DMS79 (cell line): ENCODE measurements around the gene ICAM5.

Experiments used
- DNase-seq: peaks from one replicate; lab custom pipeline; 2025; lab: John Stamatoyannopoulos, UW

ICAM5 gene

DNA sequence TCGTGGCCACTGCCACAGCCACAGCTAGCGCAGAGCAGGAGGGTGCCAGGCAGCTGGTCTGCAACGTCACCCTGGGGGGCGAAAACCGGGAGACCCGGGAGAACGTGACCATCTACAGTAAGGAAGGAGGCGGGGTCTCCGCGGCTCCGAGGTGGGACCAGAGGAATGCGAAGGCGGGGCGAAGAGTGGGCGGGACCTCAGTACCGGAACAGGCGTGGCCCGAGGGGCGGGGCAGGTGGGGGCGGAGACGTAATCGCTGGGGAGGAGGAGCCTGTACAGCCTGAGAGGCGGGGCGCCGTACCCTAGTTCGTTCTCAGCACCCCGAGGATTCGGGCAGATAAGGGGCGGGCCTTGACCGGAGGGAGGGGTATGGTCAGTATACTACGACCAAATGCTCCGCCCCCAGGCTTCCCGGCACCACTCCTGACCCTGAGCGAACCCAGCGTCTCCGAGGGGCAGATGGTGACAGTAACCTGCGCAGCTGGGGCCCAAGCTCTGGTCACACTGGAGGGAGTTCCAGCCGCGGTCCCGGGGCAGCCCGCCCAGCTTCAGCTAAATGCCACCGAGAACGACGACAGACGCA, 2.5 kb downstream of the ICAM5 start:
- DNase-seq, result no peak

- no peak for DNase-seq
Measured at GRCh38 chr19:10292789-10293636, 3.3 kb downstream of the ICAM5 start.

- no peak for DNase-seq
Measured at GRCh38 chr19:10293637-10294367, 4.0 kb downstream of the ICAM5 start.

- DNase-seq, result no peak
Measured at GRCh38 chr19:10294368-10294697, 4.6 kb downstream of the ICAM5 start.

- no peak for DNase-seq
Measured at GRCh38 chr19:10295305-10295846, 5.6 kb downstream of the ICAM5 start.

DNA sequence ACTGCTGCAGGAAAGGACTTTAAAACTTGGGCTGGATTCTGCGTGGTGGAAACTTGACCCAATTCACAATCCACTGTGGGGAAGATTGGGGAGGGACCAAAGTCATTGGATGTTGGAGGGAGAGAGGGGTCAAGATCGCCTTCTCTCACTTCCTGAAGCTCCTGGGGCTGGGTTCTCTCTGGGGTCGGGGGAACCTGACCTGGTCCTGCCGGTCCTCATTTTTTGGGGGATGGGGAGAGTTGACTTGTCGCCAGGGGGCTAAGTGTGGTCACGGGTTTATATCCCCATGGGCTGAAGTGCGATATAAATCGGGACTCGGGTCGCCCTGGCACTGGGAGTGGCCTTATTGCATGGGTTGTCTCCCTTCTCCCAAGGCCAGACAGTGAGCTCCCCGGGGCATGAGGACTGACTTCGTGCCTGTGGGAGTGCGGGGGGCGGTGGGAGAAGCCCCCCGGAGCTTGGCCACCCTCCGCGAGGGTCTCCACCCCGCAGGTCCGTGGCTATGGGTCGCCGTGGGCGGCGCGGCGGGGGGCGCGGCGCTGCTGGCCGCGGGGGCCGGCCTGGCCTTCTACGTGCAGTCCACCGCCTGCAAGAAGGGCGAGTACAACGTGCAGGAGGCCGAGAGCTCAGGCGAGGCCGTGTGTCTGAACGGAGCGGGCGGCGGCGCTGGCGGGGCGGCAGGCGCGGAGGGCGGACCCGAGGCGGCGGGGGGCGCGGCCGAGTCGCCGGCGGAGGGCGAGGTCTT, 6.3 kb downstream of the ICAM5 start:
- no peak for DNase-seq

DNA sequence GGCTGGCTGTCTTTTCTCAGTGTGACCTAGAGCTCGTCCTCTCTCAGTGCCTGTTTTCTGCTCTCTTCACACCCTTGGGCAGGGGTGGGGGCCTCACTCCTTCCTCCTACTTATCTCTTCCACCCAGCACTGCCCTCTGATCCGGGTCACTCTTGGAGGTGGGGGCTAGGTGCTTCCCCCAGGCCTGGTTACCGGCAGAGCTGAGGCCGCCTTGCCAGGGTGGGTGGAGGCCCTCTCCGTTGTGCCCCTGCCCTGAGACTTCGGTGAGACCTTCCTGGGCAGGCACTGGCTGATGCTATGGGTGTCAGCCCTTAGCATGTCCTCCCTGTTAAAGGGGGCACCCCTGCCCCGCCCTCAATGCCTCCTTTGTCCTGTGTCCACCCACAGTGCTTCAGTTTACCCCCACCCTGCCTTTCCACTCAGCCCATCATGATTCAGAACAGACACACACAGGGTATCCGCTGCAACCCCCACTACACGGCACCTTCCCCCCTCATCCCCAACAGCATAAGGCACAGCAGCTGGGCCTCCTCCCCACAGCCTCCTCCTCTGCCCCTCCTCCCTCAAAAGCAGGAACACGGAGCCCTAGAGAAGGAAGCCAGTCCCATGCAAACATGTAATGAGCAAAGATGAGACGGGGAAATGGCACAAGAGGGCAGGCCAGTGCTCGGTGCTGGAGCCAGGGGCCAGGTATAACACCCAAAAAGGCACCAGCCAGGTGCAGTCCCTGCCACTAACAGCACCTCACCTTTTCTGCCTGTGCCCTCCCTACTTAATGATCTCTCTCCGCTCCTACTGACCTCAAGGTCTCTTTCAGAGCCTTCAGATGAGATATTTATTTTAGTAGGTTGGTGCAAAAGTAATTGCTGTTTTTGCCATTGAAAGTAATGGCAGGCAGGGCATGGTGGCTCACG, 10.1 kb downstream of the ICAM5 start:
- no peak for DNase-seq

- DNase-seq, result no peak
Measured at GRCh38 chr19:10305139-10305806, 15.5 kb downstream of the ICAM5 start.

DNA sequence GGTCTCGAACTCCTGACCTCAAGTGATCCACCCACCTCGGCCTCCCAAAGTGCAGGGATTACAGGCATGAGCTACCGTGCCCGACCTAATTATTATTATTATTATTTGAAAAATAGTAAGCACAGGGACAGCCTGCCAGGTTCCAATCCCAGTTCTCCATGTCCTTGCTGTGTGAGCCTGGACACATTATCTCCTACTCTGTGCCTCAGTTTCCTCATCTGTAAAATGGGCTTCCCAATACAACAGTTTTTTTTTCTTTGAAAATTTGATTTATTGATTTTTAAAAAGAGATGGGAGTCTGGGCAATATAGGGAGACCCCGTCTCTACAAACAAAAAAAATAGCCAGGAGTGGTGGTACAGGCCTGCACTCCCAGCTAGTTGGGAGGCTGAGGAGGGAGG, 16.6 kb downstream of the ICAM5 start:
- DNase-seq, result no peak

- DNase-seq, result no peak
Measured at GRCh38 chr19:10309423-10309822, 19.7 kb downstream of the ICAM5 start, which contains the start of gene ZGLP1. TSS of gene ZGLP1 (minus strand) at chr19:10309815.

DNA sequence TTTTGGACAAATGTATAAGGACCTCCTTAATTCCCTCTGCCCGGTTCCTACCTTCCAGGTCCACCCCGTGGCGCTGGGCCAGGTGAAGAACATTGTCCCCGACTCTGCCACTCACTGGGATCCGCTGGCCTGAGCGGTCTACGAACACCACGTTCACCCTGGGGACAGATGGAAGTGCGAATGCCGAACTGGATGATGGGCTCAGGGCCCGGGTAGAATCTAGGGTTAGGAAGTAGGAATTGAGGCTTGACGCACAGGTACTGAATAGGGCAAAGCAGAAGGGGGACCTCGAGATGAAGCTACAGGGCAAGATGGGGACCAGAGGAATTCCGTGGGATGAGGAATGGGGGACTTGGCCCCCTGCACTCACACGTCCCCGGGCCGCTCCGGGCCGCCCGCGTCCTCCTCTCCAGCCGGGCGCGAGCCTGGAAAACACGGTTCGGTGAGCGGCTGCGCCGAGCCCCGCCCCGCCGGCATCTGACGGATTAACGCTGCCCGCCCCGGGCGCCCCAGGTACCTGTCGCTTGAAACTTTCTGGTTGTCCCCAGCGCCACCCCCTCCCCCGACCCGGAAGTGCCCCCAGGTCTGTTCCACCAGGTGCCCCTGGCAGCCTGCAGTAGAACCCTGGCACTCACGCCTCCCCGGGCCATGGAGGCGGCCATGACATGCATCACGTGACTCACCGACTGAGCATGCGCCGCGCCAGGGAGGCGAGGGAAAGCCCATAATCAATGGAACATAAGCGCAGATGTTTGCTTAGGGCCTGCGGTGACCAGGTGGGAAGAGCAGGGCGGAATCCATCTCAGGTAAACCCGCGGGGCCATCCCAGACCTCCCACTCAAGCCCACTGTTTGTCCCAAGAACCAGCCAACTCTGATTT, 25.8 kb downstream of the ICAM5 start, which contains the start of gene FDX2:
Gene FDX2, minus strand, starts transcription at position 681 of the 880 bp plus-strand sequence. Its CDS starts 19 bp downstream, at position 662.
- DNase-seq, result peak; percentile 94

DNA sequence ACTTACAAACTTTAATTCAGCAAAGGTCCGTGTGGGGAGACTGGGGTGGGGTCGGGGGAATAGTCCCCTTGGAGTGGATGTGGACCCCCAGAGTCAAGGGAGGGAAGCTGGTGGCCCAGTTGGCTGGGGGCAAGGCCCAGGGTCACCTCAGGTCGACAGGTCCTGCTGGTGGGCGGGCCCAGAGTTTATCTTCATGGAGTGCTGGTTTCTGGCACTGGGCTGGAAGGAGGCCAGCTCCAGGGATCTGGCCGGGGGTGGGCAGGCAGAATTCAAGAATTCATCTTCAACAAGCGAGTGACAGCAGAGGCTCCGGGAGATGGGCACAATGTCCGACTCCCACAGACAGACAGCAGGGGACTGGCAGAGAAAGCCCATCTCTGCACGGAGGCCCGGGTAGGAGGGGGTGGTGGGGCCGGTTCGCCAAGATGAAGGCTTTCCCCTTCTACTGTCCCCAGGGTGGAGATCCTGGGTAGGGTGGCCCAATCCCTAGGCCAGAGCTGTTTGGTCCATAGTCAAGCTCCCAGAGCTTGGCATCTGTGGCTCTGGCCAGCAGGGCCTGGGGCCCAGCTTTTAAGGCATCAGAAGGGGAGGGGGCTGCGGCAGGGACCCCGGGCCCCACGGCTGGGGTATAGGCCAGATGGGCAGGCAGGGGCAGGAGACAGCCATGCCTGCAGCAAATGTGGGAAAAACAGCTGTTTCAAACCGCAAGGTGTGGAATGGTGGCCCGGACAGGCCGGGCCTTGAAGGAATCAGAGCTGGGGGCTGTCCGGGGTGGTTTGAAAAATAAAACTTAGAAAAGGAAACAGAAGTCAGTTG, 26.7 kb downstream of the ICAM5 start:
- DNase-seq, result no peak

DNA sequence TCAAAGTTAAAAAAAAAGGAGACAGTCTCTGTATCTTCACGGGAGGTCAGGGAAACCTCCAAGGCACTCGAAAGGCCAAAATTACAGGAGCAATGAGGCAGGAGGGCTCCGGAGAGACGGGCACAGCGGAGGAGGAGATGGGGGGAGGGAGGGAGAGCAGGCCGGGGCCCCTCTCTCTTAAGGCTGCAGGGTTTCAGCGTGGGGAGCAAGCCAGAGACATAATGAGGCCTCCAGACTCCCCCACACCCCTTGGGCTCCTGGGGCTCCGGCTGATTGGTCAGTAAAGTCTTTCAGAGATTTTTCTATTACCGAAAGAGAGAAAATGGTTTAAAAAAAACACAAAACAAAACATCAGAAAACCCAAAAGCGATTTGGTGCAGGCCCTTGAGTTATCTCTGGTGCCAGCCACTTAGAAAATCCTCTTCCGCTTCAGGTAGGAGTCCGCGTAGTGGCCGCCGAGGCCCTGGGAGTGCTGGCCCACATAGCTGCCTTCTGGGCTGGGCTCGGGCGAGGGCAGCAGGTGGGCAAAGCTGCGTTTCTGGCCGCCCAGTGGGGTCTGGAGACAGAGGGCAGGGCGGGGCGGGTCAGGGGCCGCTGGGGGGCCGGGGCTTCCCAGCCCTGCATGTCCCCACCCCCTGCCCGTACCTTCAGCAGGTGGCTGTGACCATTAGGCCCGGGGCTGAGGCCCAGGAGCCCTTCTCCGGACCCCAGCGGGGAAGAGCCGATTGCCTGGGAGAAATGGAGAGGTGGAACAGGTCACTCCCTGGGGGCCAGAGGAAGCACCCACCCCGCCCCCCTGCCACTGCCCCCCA, 27.5 kb downstream of the ICAM5 start:
- no peak for DNase-seq

GRCh38 chr19:10317857-10318462, 28.2 kb downstream of the ICAM5 start:
- DNase-seq, result no peak

DNA sequence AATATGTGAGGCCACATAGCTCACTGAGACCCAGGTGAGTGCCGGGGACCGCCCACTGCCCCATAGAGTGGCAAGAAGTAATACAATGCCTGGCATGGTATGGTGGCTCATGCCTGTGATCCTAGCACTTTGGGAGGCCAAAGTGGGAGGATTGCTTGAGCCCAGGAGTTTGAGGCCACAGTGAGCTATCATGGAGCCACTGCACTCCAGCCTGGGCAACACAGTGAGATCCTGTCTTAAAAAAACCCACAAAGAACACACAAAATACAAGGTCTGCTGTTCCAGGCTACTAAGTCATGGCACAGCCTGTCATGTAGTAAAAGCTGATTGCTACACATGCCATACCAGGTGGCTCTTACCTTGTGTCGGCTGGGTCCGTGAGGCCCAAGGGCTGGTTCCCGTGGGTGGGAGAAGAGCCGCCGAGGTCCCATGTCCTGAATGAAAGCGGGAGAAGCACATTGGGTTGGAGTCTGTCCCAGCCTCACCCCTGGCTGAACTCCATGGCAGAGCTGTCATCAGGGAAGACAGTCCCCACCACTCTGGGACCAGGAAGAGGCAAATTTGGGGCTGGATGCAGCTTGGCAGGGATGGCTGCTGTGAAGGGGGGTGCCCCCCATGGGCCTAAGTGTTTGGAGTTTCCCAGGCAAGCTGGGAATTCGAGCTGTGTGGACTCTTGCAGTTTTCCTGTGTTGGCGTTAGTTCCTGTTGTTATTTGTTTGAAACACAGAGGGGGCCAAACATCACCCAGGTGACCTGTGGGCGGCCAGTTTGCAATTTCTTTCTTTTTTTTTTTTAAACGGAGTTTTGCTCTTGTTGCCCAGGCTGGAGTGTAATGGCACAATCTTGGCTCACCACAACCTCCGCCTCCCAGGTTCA, 29.3 kb downstream of the ICAM5 start:
- DNase-seq, result no peak
